ENCODE results near the gene TENM4.

- TF ChIP-seq POLR2AphosphoS5 (IDR thresholded peaks at IDR 0.05) (no peak), EP300 (IDR thresholded peaks at IDR 0.05) (no peak), CTCF (IDR thresholded peaks at IDR 0.05) (no peak), POLR2A (IDR thresholded peaks at IDR 0.05) (no peak)
These were observed 12.4 kb downstream of the TENM4 start for GRCh38 chr11:79428406-79428805.
